T-helper 2 cell treated with Interferon-gamma antibody and Interleukin-4, amounts not matched to agents 100 ng/mL and 5 ng/mL, for 36 hours (primary cell): ENCODE measurements around the gene PDHA1. TPM values are rescaled to one million over a fixed set of nuclear protein-coding genes. Genes with fewer than 3 reads are reported as not detected.

ENCODE experiments used
- intact Hi-C: fragments of 100-400 bp; cut with micrococcal nuclease; formaldehyde crosslinking; loops from one replicate; pipeline ENCODE4 v1.15.1; 2023
- total RNA-seq: library from RNA; stranded (reverse); gene quantifications from 2 replicates; pipeline ENCODE4 v1.2.3, GENCODE V29; 2022

Gene PDHA1
- total RNA-seq = 125 and 129 TPM in 2 replicates

GRCh38 chrX:19343535-19344408, at the start of gene PDHA1:
Gene PDHA1, plus strand, starts transcription at chrX:19343927. Its CDS starts 111 bp downstream, at chrX:19344038.
- intact Hi-C loops = loop anchor here (1.0 to 5.0 kb wide), 7 partner anchors 8 to 1607 kb away; partner anchors contain the start of genes CDKL5, EIF1AX and SCML1

GRCh38 chrX:19303256-19303880, 40.4 kb upstream of the PDHA1 start:
- intact Hi-C loops = no loop called here

GRCh38 chrX:19326567-19326966, 17.2 kb upstream of the PDHA1 start:
- intact Hi-C loops = no loop called here

GRCh38 chrX:19331831-19332230, 11.9 kb upstream of the PDHA1 start:
- intact Hi-C loops = loop anchor here (10.0 kb wide), 1 partner anchor 287 kb away; no protein-coding TSS in a partner anchor

- intact Hi-C loops = loop anchor here (10.0 kb wide), 1 partner anchor 288 kb away; no protein-coding TSS in a partner anchor
Observed at GRCh38 chrX:19332983-19333382, 10.7 kb upstream of the PDHA1 start.

GRCh38 chrX:19334945-19335626, 8.6 kb upstream of the PDHA1 start:
- intact Hi-C loops = loop anchor here (1.0 to 10.0 kb wide), 4 partner anchors 8 to 910 kb away; partner anchors contain the start of genes CDKL5, PDHA1 and PHKA2

- intact Hi-C loops = loop anchor here (2.0 to 5.0 kb wide), 3 partner anchors 455 to 1606 kb away; partner anchors contain the start of gene SCML1
Observed at GRCh38 chrX:19342331-19342906, 1.3 kb upstream of the PDHA1 start.

GRCh38 chrX:19343085-19343534, 617 bp upstream of the PDHA1 start:
- intact Hi-C loops = loop anchor here (1.0 to 5.0 kb wide), 7 partner anchors 8 to 1606 kb away; partner anchors contain the start of genes CDKL5, EIF1AX and SCML1

- intact Hi-C loops = loop anchor here (5.0 kb wide), 1 partner anchor 457 kb away; no protein-coding TSS in a partner anchor
Observed at GRCh38 chrX:19344661-19345060, 934 bp downstream of the PDHA1 start.

GRCh38 chrX:19347916-19348315, 4.2 kb downstream of the PDHA1 start:
- intact Hi-C loops = no loop called here

- intact Hi-C loops = no loop called here
Observed at GRCh38 chrX:19349264-19349663, 5.5 kb downstream of the PDHA1 start.

- intact Hi-C loops = no loop called here
Observed at GRCh38 chrX:19350941-19351384, 7.2 kb downstream of the PDHA1 start.

GRCh38 chrX:19354625-19355024, 10.9 kb downstream of the PDHA1 start:
- intact Hi-C loops = no loop called here

GRCh38 chrX:19358521-19358920, 14.8 kb downstream of the PDHA1 start:
- intact Hi-C loops = no loop called here

- intact Hi-C loops = no loop called here
Observed at GRCh38 chrX:19360903-19361302, 17.2 kb downstream of the PDHA1 start.

- intact Hi-C loops = no loop called here
Observed at GRCh38 chrX:19361701-19362100, 18.0 kb downstream of the PDHA1 start.

- intact Hi-C loops = no loop called here
Observed at GRCh38 chrX:19368576-19368975, 24.8 kb downstream of the PDHA1 start.

- intact Hi-C loops = loop anchor here (5.0 kb wide), 2 partner anchors 162 to 697 kb away; no protein-coding TSS in a partner anchor
Observed at GRCh38 chrX:19370061-19370460, 26.3 kb downstream of the PDHA1 start.

- intact Hi-C loops = loop anchor here (5.0 kb wide), 2 partner anchors 160 to 695 kb away; no protein-coding TSS in a partner anchor
Observed at GRCh38 chrX:19372170-19372546, 28.4 kb downstream of the PDHA1 start.

GRCh38 chrX:19372547-19373331, 29.0 kb downstream of the PDHA1 start:
- intact Hi-C loops = loop anchor here (5.0 kb wide), 2 partner anchors 160 to 695 kb away; no protein-coding TSS in a partner anchor
